Uterus (tissue), 2 donors: Measurements from ENCODE around the gene PRKRA.

Experiments
- POLR2A ChIP-seq, 2 donors: fragments of 450-650 bp; IDR thresholded peaks; one replicate each; pipeline ENCODE4 v1.6.1; 2016; ENCODE audit warnings: antibody characterized with exemption in 2 of 2, mild to moderate bottlenecking in 1 of 2, moderate library complexity in 1 of 2
- TF ChIP-seq, protein P1 (sequence below), 4 experiments: fragments of 200-600 bp in 2 of 4; fragments of 450-650 bp in 2 of 4; sonication (generic) in 2 of 4; IDR thresholded peaks; one replicate each; pipeline ENCODE4 v1.5.1; 2016 to 2019; ENCODE audit warnings: antibody characterized with exemption in 4 of 4, mild to moderate bottlenecking in 2 of 4, moderate library complexity in 1 of 4

GRCh38 chr2:178479275-178479616, 28.3 kb upstream of the PRKRA start:
- TF ChIP-seq, protein P1, sequence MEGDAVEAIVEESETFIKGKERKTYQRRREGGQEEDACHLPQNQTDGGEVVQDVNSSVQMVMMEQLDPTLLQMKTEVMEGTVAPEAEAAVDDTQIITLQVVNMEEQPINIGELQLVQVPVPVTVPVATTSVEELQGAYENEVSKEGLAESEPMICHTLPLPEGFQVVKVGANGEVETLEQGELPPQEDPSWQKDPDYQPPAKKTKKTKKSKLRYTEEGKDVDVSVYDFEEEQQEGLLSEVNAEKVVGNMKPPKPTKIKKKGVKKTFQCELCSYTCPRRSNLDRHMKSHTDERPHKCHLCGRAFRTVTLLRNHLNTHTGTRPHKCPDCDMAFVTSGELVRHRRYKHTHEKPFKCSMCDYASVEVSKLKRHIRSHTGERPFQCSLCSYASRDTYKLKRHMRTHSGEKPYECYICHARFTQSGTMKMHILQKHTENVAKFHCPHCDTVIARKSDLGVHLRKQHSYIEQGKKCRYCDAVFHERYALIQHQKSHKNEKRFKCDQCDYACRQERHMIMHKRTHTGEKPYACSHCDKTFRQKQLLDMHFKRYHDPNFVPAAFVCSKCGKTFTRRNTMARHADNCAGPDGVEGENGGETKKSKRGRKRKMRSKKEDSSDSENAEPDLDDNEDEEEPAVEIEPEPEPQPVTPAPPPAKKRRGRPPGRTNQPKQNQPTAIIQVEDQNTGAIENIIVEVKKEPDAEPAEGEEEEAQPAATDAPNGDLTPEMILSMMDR (IDR thresholded peaks at IDR 0.05): no peak
- no peak for TF ChIP-seq POLR2A (IDR thresholded peaks at IDR 0.05)
